Left ventricle myocardium inferior (tissue), 1 donor: ENCODE measurements around the gene RUVBL1. TPM values are rescaled to one million over a fixed set of nuclear protein-coding genes. Genes with fewer than 3 reads are reported as not detected.
"Not testable (repeated sequence)": the region's sequence is repeated elsewhere in the genome, so short reads cannot be mapped to it uniquely, and the experiment has no call there.

Source experiments
- DNase-seq: peaks from one replicate; pipeline ENCODE4 v3.0.0-alpha.2; 2020
- H3K27ac ChIP-seq: fragments of 200-600 bp; replicated peaks from 2 replicates; pipeline ENCODE4 v1.8.0; 2021
- H3K27me3 ChIP-seq: fragments of 200-600 bp; 2 replicates; pipeline ENCODE4 v1.8.0; 2021; ENCODE audit warnings: low read depth
- H3K36me3 ChIP-seq: fragments of 200-600 bp; 2 replicates; pipeline ENCODE4 v1.8.0; 2021
- H3K4me1 ChIP-seq: fragments of 200-600 bp; 2 replicates; pipeline ENCODE4 v1.8.0; 2021
- H3K4me3 ChIP-seq: fragments of 200-600 bp; 2 replicates; pipeline ENCODE4 v1.8.0; 2021; ENCODE audit warnings: mild to moderate bottlenecking, moderate library complexity
- H3K9me3 ChIP-seq: fragments of 200-600 bp; replicated peaks from 2 replicates; pipeline ENCODE4 v1.8.0; 2021
- intact Hi-C: fragments of 100-400 bp; cut with micrococcal nuclease; formaldehyde crosslinking; loops from one replicate; pipeline ENCODE4 v1.11.0; 2022
- total RNA-seq: library from RNA; stranded (reverse); fragmentation: NEBNext Ultra II Directional; extraction: Animal tissue kit (Norgen Biotek cat#: 25700); gene quantifications from one replicate; pipeline ENCODE4 v1.2.1, GENCODE V29; 2021
- TF ChIP-seq, protein P1 (sequence below): fragments of 200-600 bp; IDR thresholded peaks from 2 replicates; pipeline ENCODE4 v1.8.0; 2021; ENCODE audit warnings: antibody characterized with exemption, mild to moderate bottlenecking, borderline replicate concordance
- donor health status: DM: no; HTN: yes; CAD: no; lungs with severe emphysema.

The RUVBL1 gene
- total RNA-seq, 1 donor from 2014 or later = 25.3 TPM

- Histone ChIP-seq H3K27ac (peak overlapping the region; percentile 57), H3K36me3 (no peaks in the 10 kb centered on the region), H3K9me3 (no peaks in the 10 kb centered on the region), H3K4me1 (peaks cover 43% of the 10 kb centered on the region), H3K4me3 (no peak overlapping the region), H3K27me3 (no peaks in the 10 kb centered on the region)
- DNase-seq = no peak
- TF ChIP-seq, protein P1, sequence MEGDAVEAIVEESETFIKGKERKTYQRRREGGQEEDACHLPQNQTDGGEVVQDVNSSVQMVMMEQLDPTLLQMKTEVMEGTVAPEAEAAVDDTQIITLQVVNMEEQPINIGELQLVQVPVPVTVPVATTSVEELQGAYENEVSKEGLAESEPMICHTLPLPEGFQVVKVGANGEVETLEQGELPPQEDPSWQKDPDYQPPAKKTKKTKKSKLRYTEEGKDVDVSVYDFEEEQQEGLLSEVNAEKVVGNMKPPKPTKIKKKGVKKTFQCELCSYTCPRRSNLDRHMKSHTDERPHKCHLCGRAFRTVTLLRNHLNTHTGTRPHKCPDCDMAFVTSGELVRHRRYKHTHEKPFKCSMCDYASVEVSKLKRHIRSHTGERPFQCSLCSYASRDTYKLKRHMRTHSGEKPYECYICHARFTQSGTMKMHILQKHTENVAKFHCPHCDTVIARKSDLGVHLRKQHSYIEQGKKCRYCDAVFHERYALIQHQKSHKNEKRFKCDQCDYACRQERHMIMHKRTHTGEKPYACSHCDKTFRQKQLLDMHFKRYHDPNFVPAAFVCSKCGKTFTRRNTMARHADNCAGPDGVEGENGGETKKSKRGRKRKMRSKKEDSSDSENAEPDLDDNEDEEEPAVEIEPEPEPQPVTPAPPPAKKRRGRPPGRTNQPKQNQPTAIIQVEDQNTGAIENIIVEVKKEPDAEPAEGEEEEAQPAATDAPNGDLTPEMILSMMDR = no peak
- intact Hi-C loops = no loop called here
Measured at GRCh38 chr3:128167646-128167972, 44.0 kb upstream of the RUVBL1 start.

GRCh38 chr3:128166971-128167453 is 43.4 kb upstream of the RUVBL1 start:
- intact Hi-C loops = no loop called here
- Histone ChIP-seq H3K4me1 (peaks cover 43% of the 10 kb centered on the region), H3K27ac (no peak overlapping the region), H3K4me3 (no peak overlapping the region), H3K36me3 (peaks cover 3% of the 10 kb centered on the region), H3K9me3 (no peaks in the 10 kb centered on the region), H3K27me3 (no peaks in the 10 kb centered on the region)
- no peak for DNase-seq
- TF ChIP-seq, protein P1 = no peak

DNA sequence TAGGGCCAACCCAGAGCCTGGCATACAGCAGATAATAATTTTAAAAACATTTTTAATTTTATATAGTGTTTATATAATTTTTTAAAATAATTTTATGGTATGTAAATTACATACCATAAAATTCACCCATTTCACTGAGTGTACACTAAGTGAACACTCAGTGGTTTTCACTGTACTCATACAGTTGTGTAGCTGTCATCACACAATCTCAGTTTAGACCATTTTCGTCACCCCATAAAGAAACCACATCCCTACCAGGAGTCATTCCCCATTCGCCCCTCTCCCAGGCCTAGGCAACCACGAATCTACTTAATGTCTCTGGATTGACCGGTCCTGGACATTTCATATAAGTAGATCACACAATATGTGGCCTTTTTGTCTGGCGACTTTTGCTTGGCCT is 39.8 kb upstream of the RUVBL1 start:
- TF ChIP-seq, protein P1 = no peak
- DNase-seq = no peak
- Histone ChIP-seq H3K36me3 (peaks cover 3% of the 10 kb centered on the region), H3K27me3 (no peaks in the 10 kb centered on the region), H3K4me1 (peaks cover 39% of the 10 kb centered on the region), H3K9me3 (no peaks in the 10 kb centered on the region), H3K4me3 (no peak overlapping the region), H3K27ac (no peak overlapping the region)
- intact Hi-C loops = no loop called here

DNA sequence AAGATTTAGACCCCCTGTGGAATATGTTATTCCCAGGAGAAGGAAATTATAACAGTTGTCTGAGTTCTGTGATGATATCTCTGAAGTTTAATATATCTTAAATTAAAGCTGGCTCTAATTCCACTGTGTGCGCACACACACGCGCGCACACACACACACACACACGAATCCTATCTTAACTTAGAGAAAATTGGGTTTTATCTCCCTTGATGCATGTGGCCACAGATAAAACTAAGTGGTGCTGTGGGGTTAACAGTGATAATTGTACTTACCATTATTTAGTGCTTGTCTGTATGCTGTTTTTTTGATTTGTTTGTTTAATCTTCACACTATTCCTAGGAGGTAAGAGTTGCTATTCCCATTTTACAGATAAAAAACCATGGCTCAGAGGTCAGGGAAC is 37.0 kb upstream of the RUVBL1 start:
- Histone ChIP-seq H3K27ac (no peak overlapping the region), H3K9me3 (no peaks in the 10 kb centered on the region), H3K36me3 (peaks cover 15% of the 10 kb centered on the region), H3K4me3 (no peak overlapping the region), H3K27me3 (no peaks in the 10 kb centered on the region), H3K4me1 (peaks cover 32% of the 10 kb centered on the region)
- intact Hi-C loops = no loop called here
- TF ChIP-seq, protein P1 = no peak
- no peak for DNase-seq

DNA sequence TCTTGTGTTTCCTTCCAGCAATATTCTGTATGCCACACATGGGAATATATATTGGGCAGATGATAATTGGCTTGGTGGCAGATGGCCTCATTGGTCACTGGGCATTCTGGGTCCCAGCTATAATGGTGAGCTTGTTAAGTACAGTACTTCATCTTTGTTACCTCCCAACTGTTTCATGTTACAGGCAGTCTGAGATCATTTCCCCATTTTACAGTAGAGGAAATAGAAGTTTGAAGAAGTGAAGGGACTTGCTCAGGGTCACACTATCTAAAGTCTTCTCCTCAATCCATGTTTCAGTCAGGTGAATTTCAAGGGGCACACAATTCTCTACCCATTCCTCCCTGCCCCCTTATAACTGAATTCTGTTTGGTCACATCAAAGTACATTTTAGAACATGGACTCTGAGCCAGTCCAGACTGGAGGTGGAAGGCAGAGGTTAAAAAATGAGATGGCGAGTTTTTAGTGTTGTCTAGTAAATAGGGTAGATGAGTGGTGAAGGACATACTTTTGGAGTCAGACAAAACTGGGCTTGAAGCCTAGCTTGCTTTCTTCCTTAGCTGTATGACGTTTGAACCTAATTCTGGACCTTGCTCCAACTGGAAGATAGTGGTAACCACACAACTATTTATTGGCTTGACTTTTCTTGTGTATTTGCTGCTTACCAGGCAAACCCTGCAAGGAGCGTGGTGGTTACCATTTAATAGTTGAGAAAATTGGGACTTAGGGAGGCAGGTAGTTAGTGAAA is 32.2 kb upstream of the RUVBL1 start:
- Histone ChIP-seq H3K4me3 (no peak overlapping the region), H3K36me3 (peaks cover 12% of the 10 kb centered on the region), H3K27me3 (no peaks in the 10 kb centered on the region), H3K9me3 (no peaks in the 10 kb centered on the region), H3K4me1 (peaks cover 48% of the 10 kb centered on the region), H3K27ac (peak overlapping the region; percentile 71)
- intact Hi-C loops = no loop called here
- no peak for DNase-seq
- TF ChIP-seq, protein P1 = no peak

DNA sequence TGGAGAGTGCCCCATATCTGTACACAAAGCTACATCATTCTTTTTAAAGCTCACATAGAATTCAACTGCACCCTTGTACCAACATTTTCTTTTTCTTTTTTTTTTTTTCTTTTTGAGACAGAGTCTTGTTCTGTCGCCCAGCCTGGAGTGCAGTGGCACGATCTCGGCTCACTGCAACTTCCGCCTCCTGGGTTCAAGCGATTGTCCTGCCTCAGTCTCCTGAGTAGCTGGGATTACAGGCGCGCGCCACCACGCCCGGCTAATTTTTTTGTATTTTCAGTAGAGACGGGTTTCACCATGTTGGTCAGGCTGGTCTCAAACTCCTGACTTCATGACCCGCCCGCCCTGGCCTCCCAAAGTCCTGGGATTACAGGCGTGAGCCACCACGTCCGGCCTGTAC is 30.7 kb upstream of the RUVBL1 start:
- H3K27ac ChIP-seq = peak overlapping the region; percentile 95
- peaks cover 12% of the 10 kb centered on the region for H3K36me3 ChIP-seq
- DNase-seq, H3K9me3 ChIP-seq, intact Hi-C loops, H3K27me3 ChIP-seq: not testable (repeated sequence)
- H3K4me3 ChIP-seq = peak overlapping the region; percentile 87
- peaks cover 37% of the 10 kb centered on the region for H3K4me1 ChIP-seq
